OCI-LY1 (cell line): Measurements from ENCODE around the gene MOB3C.

Experiments
- CTCF ChIP-seq: fragments of 200-600 bp; sonication (generic), shearing (Covaris generic); IDR thresholded peaks from 2 replicates; pipeline ENCODE4 v1.5.1; 2017; ENCODE audit warnings: mild to moderate bottlenecking, antibody characterized with exemption, low read length, moderate library complexity, mixed read lengths
- EZH2 ChIP-seq: fragments of 200-600 bp; sonication (generic), shearing (Covaris generic); IDR thresholded peaks from 2 replicates; pipeline ENCODE4 v1.8.0; 2017; ENCODE audit warnings: borderline replicate concordance, mixed run types, mild to moderate bottlenecking, antibody characterized with exemption, low read length, moderate library complexity, mixed read lengths

- TF ChIP-seq EZH2 = no peak
- no peak for TF ChIP-seq CTCF
Observed at GRCh38 chr1:46652321-46653100, 35.9 kb upstream of the MOB3C start.
